Prostate gland (tissue), 2 donors: ENCODE results near the gene STRN3. TPM values are rescaled to one million over a fixed set of nuclear protein-coding genes. Genes with fewer than 3 reads are reported as not detected.
"Not testable (repeated sequence)": the region's sequence is repeated elsewhere in the genome, so short reads cannot be mapped to it uniquely, and the experiment has no call there.

Experiments used
- DNase-seq: peaks from one replicate; pipeline ENCODE4 v3.0.0-alpha.2; 2019; ENCODE audit warnings: low spot score
- H3K27ac ChIP-seq, 2 donors: fragments of 200-600 bp; sonication (generic); 2 replicates each; pipeline ENCODE4 v1.5.1; 2017 to 2019
- H3K27me3 ChIP-seq: fragments of 200-600 bp; sonication (generic); replicated peaks from 2 replicates; pipeline ENCODE4 v1.5.1; 2019; ENCODE audit not compliant: insufficient read depth
- H3K36me3 ChIP-seq, 2 donors: fragments of 200-600 bp; sonication (generic); 1 replicate in 1 of 2; 2 replicates in 1 of 2; pipeline versions ENCODE4 v1.5.1 to v1.8.1; 2017 to 2019
- H3K4me1 ChIP-seq: fragments of 200-600 bp; sonication (generic); replicated peaks from 2 replicates; pipeline ENCODE4 v1.5.1; 2019
- H3K4me3 ChIP-seq, 2 donors: fragments of 200-600 bp; sonication (generic); 2 replicates each; pipeline ENCODE4 v1.5.1; 2017 to 2019
- H3K9me3 ChIP-seq: fragments of 200-600 bp; sonication (generic); 2 replicates; pipeline ENCODE4 v1.5.1; 2017
- POLR2A ChIP-seq: fragments of 450-650 bp; IDR thresholded peaks from one replicate; pipeline ENCODE4 v1.6.1; 2016; ENCODE audit warnings: antibody characterized with exemption, mild to moderate bottlenecking
- POLR2AphosphoS5 ChIP-seq: sonication (generic); formaldehyde crosslinking; IDR thresholded peaks from one replicate; pipeline ENCODE4 v1.6.1; 2017; ENCODE audit warnings: antibody characterized with exemption
- WGBS: methylation state at CpG from one replicate; pipeline ENCODE4 v1.1.5; 2018; 5-methylcytosine and 5-hydroxymethylcytosine counted together
- intact Hi-C: fragments of 100-400 bp; cut with DNase I; formaldehyde crosslinking; loops from one replicate; pipeline ENCODE4 v1.14.2; 2022
- total RNA-seq, 2 donors: library from RNA; depleted of rRNA; stranded (reverse); fragments of >200 nt; gene quantifications; one replicate each; pipeline ENCODE4 v1.1.0, GENCODE V29; 2016
- TF ChIP-seq, protein P1 (sequence below), 4 experiments: fragments of 200-600 bp in 2 of 4; fragments of 450-650 bp in 2 of 4; sonication (generic) in 2 of 4; IDR thresholded peaks; 1 replicate in 3 of 4; 2 replicates in 1 of 4; pipeline ENCODE4 v1.5.1; 2016 to 2019; ENCODE audit warnings: antibody characterized with exemption in 4 of 4, mild to moderate bottlenecking in 2 of 4, moderate library complexity in 2 of 4

Gene STRN3
- total RNA-seq, 2 donors from 2014 or later = 25.6 to 40.5 TPM

DNA sequence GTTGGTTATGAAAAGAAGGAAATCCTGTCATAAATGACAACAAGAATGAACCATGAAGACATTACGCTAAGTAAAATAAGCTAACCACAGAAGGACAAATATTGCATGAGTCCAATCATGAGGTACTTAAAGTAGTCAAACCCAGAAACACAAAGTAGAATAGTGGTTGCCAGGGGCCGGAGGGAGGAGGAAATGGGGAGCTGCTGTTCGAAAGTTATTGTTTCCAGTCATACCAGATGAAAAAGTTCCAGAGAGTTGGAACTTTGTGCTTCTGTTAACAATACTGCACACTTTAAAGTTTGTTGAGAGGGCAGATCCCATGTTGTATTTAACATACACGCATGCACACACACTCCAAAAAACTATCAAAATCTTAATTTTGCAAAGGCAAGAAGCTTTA is 82.5 kb downstream of the STRN3 start:
- Histone ChIP-seq H3K36me3 (no peaks in the 10 kb centered on the region), H3K4me3 (no peak overlapping the region)

GRCh38 chr14:30940886-30941285 is 85.3 kb downstream of the STRN3 start:
- Histone ChIP-seq H3K27ac (no peak overlapping the region), H3K36me3 (no peaks in the 10 kb centered on the region), H3K27me3 (no peaks in the 10 kb centered on the region), H3K9me3 (no peaks in the 10 kb centered on the region), H3K4me1 (no peaks in the 10 kb centered on the region), H3K4me3 (no peak overlapping the region)
- 98% methylated on average over 4 of the region's 4 CpGs for WGBS
- TF ChIP-seq POLR2AphosphoS5 (no peak), POLR2A (no peak)
- TF ChIP-seq, protein P1, sequence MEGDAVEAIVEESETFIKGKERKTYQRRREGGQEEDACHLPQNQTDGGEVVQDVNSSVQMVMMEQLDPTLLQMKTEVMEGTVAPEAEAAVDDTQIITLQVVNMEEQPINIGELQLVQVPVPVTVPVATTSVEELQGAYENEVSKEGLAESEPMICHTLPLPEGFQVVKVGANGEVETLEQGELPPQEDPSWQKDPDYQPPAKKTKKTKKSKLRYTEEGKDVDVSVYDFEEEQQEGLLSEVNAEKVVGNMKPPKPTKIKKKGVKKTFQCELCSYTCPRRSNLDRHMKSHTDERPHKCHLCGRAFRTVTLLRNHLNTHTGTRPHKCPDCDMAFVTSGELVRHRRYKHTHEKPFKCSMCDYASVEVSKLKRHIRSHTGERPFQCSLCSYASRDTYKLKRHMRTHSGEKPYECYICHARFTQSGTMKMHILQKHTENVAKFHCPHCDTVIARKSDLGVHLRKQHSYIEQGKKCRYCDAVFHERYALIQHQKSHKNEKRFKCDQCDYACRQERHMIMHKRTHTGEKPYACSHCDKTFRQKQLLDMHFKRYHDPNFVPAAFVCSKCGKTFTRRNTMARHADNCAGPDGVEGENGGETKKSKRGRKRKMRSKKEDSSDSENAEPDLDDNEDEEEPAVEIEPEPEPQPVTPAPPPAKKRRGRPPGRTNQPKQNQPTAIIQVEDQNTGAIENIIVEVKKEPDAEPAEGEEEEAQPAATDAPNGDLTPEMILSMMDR (IDR thresholded peaks at IDR 0.05) = no peak
- intact Hi-C loops = no loop called here
- no peak for DNase-seq

More for the DNA sequence above, 82.5 kb downstream of the STRN3 start:
- no peaks in the 10 kb centered on the region for H3K27me3 ChIP-seq
- no peaks in the 10 kb centered on the region for H3K4me1 ChIP-seq
- no peak overlapping the region for H3K27ac ChIP-seq
- WGBS = 90% methylated on average over 4 of the region's 4 CpGs
- TF ChIP-seq, protein P1 (IDR thresholded peaks at IDR 0.05) = no peak
- TF ChIP-seq POLR2AphosphoS5 (no peak), POLR2A (no peak)
- no peak for DNase-seq
- no peaks in the 10 kb centered on the region for H3K9me3 ChIP-seq
- intact Hi-C loops = no loop called here

GRCh38 chr14:30938617-30939016 is 87.6 kb downstream of the STRN3 start:
- Histone ChIP-seq H3K4me3 (no peak overlapping the region), H3K27me3 (no peaks in the 10 kb centered on the region), H3K36me3 (no peaks in the 10 kb centered on the region), H3K27ac (no peak overlapping the region), H3K4me1 (no peaks in the 10 kb centered on the region), H3K9me3 (no peaks in the 10 kb centered on the region)
- 90% methylated on average over 2 of the region's 2 CpGs for WGBS
- intact Hi-C loops = no loop called here
- TF ChIP-seq, protein P1 (IDR thresholded peaks at IDR 0.05) = no peak
- TF ChIP-seq POLR2A (no peak), POLR2AphosphoS5 (no peak)
- no peak for DNase-seq

GRCh38 chr14:30935445-30935844 is 90.7 kb downstream of the STRN3 start:
- TF ChIP-seq, protein P1 (IDR thresholded peaks at IDR 0.05) = no peak
- TF ChIP-seq POLR2AphosphoS5 (no peak), POLR2A (no peak)
- Histone ChIP-seq H3K36me3 (no peaks in the 10 kb centered on the region), H3K4me1 (no peaks in the 10 kb centered on the region), H3K9me3 (no peaks in the 10 kb centered on the region), H3K27ac (no peak overlapping the region), H3K27me3 (no peaks in the 10 kb centered on the region), H3K4me3 (no peak overlapping the region)
- DNase-seq = no peak
- intact Hi-C loops = no loop called here
- WGBS = 66% methylated on average over 2 of the region's 2 CpGs

GRCh38 chr14:30933937-30934336 is 92.2 kb downstream of the STRN3 start:
- H3K4me3 ChIP-seq, intact Hi-C loops, H3K27me3 ChIP-seq, H3K9me3 ChIP-seq, H3K36me3 ChIP-seq, H3K4me1 ChIP-seq, H3K27ac ChIP-seq, DNase-seq: not testable (repeated sequence)
- WGBS = 96% methylated on average over 13 of the region's 13 CpGs
